Heart left ventricle (tissue), 13 donors: ENCODE results near the gene SKI.

ENCODE experiments used
- POLR2A ChIP-seq, 2 donors: fragments of 450-650 bp; IDR thresholded peaks; one replicate each; pipeline ENCODE4 v1.6.1; 2017; ENCODE audit warnings: antibody characterized with exemption in 2 of 2, mild to moderate bottlenecking in 2 of 2, moderate library complexity in 2 of 2
- TF ChIP-seq, protein P1 (sequence below), 12 donors: fragments of 200-600 bp; sonication (generic) in 4 of 12; IDR thresholded peaks; one replicate each; pipeline versions ENCODE4 v1.5.0 to v1.8.0; 2018 to 2022; ENCODE audit warnings: antibody characterized with exemption in 12 of 12, mild to moderate bottlenecking in 5 of 12
- donor health status: ischemic (EF 13 %, LVEDD 7.1; RV severe dilation, severe dysfunction).
- donor health status: DM: no; HTN: yes; CAD: no.
- donor health status: DM: no; HTN: no; CAD: no.
- donor health status: ischemic (EF 25% LVEDD 6.9; RV normal size, moderate dysfunction).
- donor health status: ischemic (EF 25% LVEDD 5.7; RV mildly dilated, moderate dysfunction).
- donor health status: ischemic (EF 35%, LVEDD 5.7; RV mildly dilated, moderate dysfunction).
- donor health status: nonischemic (EF 11% LVEDD 7.7; RV severe dilation, severe dysfunction).
- donor health status: DM: yes; HTN: yes; CAD: no.
- donor health status: PGD.
- donor health status: ischemic (EF 29% LVEDD 5.4; RV normal size, mild dysfunction).
- donor health status: nonischemic (EF 23%, LVEDD 6.1; RV moderate dilation, normal function).

DNA sequence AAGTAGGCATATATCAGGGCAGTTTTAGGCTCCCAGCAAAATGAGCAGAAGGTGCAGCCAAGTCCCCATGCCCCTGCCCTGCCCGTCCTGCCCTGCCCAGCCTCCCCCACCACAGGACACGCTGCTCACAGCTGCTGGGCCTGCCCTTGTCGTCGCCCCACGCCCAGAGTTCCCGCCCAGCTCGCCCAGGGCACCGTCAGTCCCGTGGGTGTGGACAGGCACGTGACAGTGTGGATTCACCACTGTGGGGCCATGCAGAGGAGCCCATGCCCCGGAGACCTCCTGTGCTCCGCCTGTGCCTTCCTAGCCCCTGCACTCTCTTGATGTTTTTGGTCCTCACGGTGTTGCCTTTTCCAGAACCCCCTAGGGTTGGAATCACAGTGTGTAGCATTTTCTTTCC lies 40.5 kb upstream of the SKI start:
- TF ChIP-seq, protein P1, sequence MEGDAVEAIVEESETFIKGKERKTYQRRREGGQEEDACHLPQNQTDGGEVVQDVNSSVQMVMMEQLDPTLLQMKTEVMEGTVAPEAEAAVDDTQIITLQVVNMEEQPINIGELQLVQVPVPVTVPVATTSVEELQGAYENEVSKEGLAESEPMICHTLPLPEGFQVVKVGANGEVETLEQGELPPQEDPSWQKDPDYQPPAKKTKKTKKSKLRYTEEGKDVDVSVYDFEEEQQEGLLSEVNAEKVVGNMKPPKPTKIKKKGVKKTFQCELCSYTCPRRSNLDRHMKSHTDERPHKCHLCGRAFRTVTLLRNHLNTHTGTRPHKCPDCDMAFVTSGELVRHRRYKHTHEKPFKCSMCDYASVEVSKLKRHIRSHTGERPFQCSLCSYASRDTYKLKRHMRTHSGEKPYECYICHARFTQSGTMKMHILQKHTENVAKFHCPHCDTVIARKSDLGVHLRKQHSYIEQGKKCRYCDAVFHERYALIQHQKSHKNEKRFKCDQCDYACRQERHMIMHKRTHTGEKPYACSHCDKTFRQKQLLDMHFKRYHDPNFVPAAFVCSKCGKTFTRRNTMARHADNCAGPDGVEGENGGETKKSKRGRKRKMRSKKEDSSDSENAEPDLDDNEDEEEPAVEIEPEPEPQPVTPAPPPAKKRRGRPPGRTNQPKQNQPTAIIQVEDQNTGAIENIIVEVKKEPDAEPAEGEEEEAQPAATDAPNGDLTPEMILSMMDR (IDR thresholded peaks at IDR 0.05): no peak
- no peak for TF ChIP-seq POLR2A (IDR thresholded peaks at IDR 0.05)
